ENCODE data around the gene RAB30.
"Not testable (repeated sequence)": the region's sequence is repeated elsewhere in the genome, so short reads cannot be mapped to it uniquely, and the experiment has no call there.

The RAB30 gene

DNA sequence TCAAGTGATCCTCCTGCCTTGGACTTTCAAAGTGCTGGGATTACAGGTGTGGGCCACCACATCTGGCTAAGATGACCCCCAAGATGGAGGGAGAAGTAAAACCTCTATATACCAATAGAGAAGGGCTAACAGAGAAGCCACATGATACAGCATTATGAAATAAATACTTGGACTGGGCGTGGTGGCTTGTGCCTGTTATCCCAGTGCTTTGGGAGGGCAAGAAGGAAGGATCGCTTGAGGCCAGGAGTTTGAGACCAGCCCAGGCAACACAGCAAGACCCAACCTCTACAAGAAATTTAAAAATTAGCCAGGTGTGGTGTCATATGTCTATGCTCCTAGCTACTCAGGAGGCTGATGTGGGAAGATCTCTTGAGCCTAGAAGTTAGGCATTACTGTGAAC lies 61.7 kb downstream of the RAB30 start:
- no peak for DNase-seq (ENCODE audit: low spot score)

- not testable (repeated sequence) for DNase-seq (ENCODE audit: low spot score)
These were observed 62.6 kb downstream of the RAB30 start for GRCh38 chr11:83009136-83009535.

- DNase-seq (ENCODE audit: low spot score) = no peak
These were observed 63.1 kb downstream of the RAB30 start for GRCh38 chr11:83008581-83008923.

- DNase-seq (ENCODE audit: low spot score) = no peak
These were observed 63.7 kb downstream of the RAB30 start for GRCh38 chr11:83007909-83008580.

DNA sequence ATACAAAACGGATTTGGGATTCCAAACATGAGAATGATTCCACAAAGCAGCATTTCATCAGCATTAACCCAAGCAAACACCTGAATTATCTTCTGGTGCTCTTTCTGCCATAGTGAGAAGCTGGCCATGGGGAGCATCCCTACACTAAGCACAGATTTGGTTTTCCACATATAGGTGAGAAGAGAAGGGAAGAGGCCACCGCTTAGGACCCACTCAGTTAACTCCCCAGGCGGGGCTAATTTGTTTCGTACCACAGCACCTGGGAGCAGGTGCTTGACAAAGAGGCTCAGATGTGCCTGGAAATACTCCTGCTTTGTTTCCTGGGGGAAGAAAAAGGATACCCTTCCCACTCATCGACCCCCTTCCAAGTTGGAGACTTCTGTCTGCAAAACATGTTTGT lies 64.2 kb downstream of the RAB30 start:
- no peak for DNase-seq (ENCODE audit: low spot score)

GRCh38 chr11:83006877-83007330 lies 64.8 kb downstream of the RAB30 start:
- DNase-seq (ENCODE audit: low spot score) = no peak

DNA sequence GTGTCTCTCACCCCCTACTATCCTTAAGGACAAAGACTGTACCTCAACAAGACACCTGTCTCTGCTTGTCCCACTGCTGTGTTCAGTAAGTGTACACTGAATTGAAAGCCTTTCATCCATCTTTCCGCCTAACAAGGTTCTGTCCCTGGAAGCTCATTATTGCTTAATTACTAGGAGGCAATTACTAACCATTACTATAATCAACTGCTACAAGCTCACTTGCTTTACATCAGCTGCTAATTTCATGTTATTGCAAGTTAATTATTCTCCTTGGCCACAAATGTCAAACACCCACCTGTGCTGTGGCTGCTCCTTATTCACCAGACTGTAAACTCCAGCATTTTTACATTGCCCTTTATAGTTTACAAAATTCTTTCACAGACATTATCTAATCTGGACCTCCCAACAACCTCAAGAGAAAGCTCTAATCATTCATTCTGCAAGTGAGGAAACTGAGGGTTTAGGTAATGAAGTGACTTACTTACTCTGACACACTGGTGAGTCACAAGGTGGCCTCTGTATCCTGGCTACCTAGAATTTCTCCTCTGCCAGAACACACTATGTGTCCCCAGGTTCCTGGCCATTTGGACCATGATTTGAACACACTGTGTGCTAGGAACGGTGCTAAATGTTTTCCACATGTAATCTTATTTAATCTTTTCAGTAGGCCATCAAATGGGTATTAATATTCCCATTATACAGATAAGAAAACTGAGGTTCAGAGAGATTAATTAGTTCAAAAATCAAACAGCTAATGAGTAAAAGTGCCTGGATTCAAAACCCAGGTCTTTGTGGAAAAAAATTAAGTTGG lies 66.7 kb downstream of the RAB30 start:
- no peak for DNase-seq (ENCODE audit: low spot score)

DNA sequence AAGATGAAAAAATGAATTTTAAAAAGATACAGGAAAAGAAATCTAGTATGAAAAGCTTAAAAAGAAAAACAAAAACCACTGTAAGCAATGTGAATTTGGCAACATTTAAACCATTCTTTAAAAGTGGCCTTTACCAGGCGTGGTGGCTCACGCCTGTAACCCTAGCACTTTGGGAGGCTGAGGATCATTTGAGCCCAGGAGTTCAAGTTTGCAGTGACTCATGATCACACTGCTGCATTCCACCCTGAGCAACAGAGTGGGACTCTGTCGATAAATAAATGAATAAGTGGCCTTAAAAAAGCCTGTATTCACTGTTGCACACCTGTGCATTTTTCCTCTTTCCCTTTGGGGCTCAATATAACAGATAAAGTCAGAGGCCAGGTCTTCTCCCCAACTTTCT lies 69.2 kb downstream of the RAB30 start:
- DNase-seq (ENCODE audit: low spot score) = no peak

GRCh38 chr11:83002053-83002452 lies 69.6 kb downstream of the RAB30 start:
- peak; percentile 12 for DNase-seq (ENCODE audit: low spot score)

- no peak for DNase-seq (ENCODE audit: low spot score)
These were observed 71.3 kb downstream of the RAB30 start for GRCh38 chr11:83000381-83000780.

- no peak for DNase-seq (ENCODE audit: low spot score)
These were observed 72.5 kb downstream of the RAB30 start for GRCh38 chr11:82999232-82999631.

DNA sequence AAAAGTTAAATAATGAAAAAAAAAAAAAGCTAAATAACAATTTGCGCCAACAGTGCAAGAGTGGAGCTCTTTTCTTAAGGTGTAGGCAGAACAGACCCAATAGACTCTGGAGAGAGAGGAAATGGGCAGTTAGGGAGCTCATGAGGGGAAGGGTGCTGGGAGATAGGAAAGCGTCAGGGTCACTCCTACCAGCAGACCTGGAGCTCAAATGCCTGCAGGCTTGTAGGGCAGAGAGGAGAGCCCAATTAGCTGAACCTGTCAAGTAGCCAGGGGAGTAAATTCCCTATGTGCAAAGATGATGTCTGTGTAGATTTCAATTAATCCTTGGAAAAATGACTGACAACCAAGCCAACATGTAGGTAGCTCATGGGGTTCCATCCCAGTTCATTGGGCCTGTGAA lies 73.0 kb downstream of the RAB30 start:
- DNase-seq (ENCODE audit: low spot score) = no peak

DNA sequence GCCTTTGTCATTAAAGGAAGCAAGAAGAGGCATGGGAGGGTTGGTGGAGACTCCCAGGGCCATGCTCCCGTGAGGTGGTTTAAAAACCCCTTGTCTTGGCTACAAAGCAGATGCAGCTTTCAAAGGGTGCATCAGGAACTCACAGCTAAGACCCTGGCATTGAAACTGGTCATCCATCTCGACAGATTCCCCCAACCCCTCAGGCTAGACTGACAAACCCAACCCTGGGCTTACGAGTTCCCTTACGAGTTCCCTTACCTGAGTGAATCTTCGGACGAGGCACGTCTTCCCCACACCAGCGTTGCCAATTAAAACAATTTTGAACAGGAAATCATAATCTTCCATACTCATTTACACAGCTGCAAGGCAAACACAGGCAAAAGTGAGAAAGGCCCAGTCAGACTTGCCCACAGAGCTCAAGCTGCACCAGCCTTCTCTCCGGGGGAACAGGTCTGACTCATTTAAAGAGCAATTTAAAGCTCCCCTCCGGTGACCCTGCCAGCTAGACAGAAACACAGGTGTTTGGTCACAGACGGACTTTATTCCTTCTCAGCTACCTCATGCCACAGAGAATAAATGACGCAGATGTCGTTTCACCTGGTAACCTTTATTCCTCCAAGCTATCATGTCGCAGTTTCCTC lies 74.6 kb downstream of the RAB30 start:
- DNase-seq (ENCODE audit: low spot score) = no peak

GRCh38 chr11:82995754-82996398 lies 75.8 kb downstream of the RAB30 start:
- no peak for DNase-seq (ENCODE audit: low spot score)

GRCh38 chr11:82995235-82995634 lies 76.5 kb downstream of the RAB30 start:
- DNase-seq (ENCODE audit: low spot score) = no peak

DNA sequence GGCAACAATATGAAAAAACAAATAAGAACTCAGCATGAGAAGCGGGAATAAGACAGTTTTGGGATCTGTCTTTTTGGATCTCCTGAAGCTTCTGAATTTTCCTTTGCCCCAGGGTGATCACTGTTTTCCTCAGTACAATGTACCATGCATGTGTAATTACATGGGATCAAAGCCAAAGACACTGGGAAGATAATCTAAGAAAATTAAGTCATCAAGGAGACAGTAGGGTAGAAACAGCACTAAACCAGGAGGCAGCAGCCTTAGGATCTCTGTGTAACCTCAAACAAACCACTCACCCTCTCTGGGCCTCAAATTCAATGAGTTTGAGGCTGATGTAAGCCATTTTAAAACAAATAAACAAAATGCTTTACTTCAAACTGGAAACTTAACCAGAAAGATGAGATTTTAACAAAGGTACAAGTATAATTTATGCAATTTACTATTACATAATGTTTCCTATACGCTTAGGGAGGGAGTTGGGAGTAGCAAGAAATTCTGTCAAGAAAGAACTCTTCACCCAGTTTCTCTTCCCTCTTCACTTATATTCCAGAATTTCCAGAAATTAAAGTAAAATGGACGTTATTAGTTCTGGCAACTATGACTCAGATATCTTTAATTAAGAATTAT lies 77.0 kb downstream of the RAB30 start:
- DNase-seq (ENCODE audit: low spot score) = no peak

GRCh38 chr11:82992223-82992622 lies 79.5 kb downstream of the RAB30 start:
- DNase-seq (ENCODE audit: low spot score) = no peak

GRCh38 chr11:82989628-82990404 lies 81.9 kb downstream of the RAB30 start:
- no peak for DNase-seq (ENCODE audit: low spot score)

- DNase-seq (ENCODE audit: low spot score) = no peak
These were observed 82.6 kb downstream of the RAB30 start for GRCh38 chr11:82988936-82989627.

- DNase-seq (ENCODE audit: low spot score) = no peak
These were observed 83.7 kb downstream of the RAB30 start for GRCh38 chr11:82987997-82988396.

DNA sequence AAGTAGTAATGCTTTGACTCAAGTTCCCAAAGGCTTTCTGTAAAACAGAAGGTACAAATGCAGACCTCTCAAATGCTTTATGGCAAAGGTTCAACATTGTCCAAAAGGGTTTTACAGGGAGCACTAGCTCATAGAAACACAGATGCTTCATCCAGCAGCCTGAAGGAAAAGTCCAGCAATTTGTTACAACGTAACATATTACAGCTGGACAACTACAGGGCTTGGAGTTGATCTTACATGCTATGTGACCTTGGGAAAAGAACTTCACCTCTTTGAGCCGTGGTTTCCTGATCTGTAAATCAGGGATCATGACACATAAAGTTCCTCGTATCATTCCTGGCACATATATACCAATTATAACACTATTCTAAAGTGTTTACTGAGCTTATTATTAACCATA lies 85.3 kb downstream of the RAB30 start:
- DNase-seq (ENCODE audit: low spot score) = no peak
